ENCODE measurements around the gene DOHH. TPM values are rescaled to one million over a fixed set of nuclear protein-coding genes. Genes with fewer than 3 reads are reported as not detected.

The DOHH gene
- total RNA-seq, 1 experiment from 2014 or later, result 51.4 TPM

DNA sequence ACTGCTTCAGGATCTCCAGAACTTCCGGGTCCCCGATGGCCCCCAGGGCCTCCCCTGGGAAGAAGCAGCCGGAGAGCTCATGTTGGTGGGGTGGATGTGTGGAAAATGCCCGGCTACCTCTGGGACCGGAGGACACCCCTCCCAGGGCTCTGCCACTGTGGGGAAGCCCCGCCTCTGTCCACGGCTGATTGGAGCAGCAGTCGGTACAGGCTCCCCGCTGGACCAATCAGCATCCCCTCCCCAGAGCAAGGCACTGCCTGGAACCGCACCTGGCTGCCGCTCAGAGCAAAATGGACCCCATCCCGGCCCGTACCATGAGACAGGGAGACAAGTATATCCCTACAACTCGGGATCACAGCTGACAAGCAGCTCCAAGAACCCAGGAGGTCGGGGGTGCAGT is 6.4 kb downstream of the DOHH start:
- ChIA-PET POLR2A (ENCODE audit: unreplicated experiment) (no interaction called here), CTCF (no interaction called here)
- TF ChIP-seq EZH2phosphoT487 (IDR thresholded peaks at IDR 0.05; ENCODE audit: borderline replicate concordance, low read length), result no peak
- TF ChIP-seq, protein P1, sequence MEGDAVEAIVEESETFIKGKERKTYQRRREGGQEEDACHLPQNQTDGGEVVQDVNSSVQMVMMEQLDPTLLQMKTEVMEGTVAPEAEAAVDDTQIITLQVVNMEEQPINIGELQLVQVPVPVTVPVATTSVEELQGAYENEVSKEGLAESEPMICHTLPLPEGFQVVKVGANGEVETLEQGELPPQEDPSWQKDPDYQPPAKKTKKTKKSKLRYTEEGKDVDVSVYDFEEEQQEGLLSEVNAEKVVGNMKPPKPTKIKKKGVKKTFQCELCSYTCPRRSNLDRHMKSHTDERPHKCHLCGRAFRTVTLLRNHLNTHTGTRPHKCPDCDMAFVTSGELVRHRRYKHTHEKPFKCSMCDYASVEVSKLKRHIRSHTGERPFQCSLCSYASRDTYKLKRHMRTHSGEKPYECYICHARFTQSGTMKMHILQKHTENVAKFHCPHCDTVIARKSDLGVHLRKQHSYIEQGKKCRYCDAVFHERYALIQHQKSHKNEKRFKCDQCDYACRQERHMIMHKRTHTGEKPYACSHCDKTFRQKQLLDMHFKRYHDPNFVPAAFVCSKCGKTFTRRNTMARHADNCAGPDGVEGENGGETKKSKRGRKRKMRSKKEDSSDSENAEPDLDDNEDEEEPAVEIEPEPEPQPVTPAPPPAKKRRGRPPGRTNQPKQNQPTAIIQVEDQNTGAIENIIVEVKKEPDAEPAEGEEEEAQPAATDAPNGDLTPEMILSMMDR (conservative IDR thresholded peaks at IDR 0.05; ENCODE audit: low read depth, low read length), result no peak
- no peak for TF ChIP-seq EZH2 (IDR thresholded peaks at IDR 0.05; ENCODE audit: low read length, unreplicated experiment)
- BruUV-seq (replicated peaks), result no TSS peak
- no peak overlapping the region for H3K4me3 ChIP-seq (ENCODE audit: low read length)
- no peaks in the 10 kb centered on the region for H4K20me1 ChIP-seq (ENCODE audit: low read length)
- 0 out of 2 replicates have a peak, but pooled peaks cover 2% of the 10 kb centered on the region for H3K4me1 ChIP-seq (ENCODE audit: insufficient read depth, low read length)
- peak; percentile 50 for ATAC-seq
- H3K27me3 ChIP-seq (ENCODE audit: low read length), result no peaks in the 10 kb centered on the region
- no peaks in the 10 kb centered on the region for H3K9me3 ChIP-seq (ENCODE audit: low read length)
- H2AFZ ChIP-seq (ENCODE audit: low read length), result no peak overlapping the region
- no peaks in the 10 kb centered on the region for H3K9me2 ChIP-seq (replicated peaks; ENCODE audit: low read length)
- no peak overlapping the region for H3K4me2 ChIP-seq (ENCODE audit: low read length)
- H3F3A ChIP-seq (ENCODE audit: low read length, unreplicated experiment), result no peaks in the 10 kb centered on the region
- H3K27ac ChIP-seq (ENCODE audit: low read length), result no peak overlapping the region
- intact Hi-C loops (cut with micrococcal nuclease), result no loop called here
- DNase-seq, result no peak
- peaks cover 19% of the 10 kb centered on the region for H3K79me2 ChIP-seq (ENCODE audit: low read length)
- no peaks in the 10 kb centered on the region; the same call in 1 of the 2 replicates for H3K36me3 ChIP-seq (ENCODE audit: low read depth, low read length)
- no peak overlapping the region for H3K9ac ChIP-seq (ENCODE audit: low read length)

DNA sequence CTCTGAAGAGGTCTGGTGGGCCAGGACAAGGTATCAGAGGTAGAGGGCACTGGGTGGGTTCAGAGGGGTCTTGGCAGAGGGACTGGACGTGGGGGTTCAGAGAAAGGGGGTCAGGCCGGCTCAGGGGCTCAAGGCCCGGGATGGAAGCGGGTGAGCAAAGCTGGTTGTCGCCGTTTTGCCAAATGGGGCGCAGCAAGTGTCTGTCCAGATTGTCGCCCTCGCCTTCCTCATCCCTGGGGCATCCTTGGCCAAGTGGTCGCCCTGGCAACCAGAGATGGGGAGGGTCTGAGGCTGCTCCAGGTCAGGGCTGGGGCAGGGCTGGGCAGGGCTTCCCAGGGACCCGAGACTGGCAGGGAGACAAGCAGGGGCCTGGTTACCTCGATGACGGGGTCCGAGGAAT is 6.8 kb downstream of the DOHH start:
- Histone ChIP-seq H4K20me1 (ENCODE audit: low read length) (no peaks in the 10 kb centered on the region), H3K27ac (ENCODE audit: low read length) (no peak overlapping the region), H3K27me3 (ENCODE audit: low read length) (no peaks in the 10 kb centered on the region), H3K9me2 (replicated peaks; ENCODE audit: low read length) (no peaks in the 10 kb centered on the region), H3K36me3 (ENCODE audit: low read depth, low read length) (no peaks in the 10 kb centered on the region; the same call in 1 of the 2 replicates), H3K4me2 (ENCODE audit: low read length) (no peak overlapping the region), H3K4me3 (ENCODE audit: low read length) (no peak overlapping the region), H3K9ac (ENCODE audit: low read length) (no peak overlapping the region), H3F3A (ENCODE audit: low read length, unreplicated experiment) (no peaks in the 10 kb centered on the region), H3K4me1 (ENCODE audit: insufficient read depth, low read length) (no peaks in the 10 kb centered on the region), H3K79me2 (ENCODE audit: low read length) (peaks cover 15% of the 10 kb centered on the region), H3K9me3 (ENCODE audit: low read length) (no peaks in the 10 kb centered on the region), H2AFZ (ENCODE audit: low read length) (no peak overlapping the region)
- intact Hi-C loops (cut with micrococcal nuclease), result no loop called here
- ChIA-PET POLR2A (ENCODE audit: unreplicated experiment) (no interaction called here), CTCF (no interaction called here)
- DNase-seq (no peak), ATAC-seq (no peak)
- no TSS peak for BruUV-seq (replicated peaks)
- no peak for TF ChIP-seq EZH2phosphoT487 (IDR thresholded peaks at IDR 0.05; ENCODE audit: borderline replicate concordance, low read length)
- no peak for TF ChIP-seq EZH2 (IDR thresholded peaks at IDR 0.05; ENCODE audit: low read length, unreplicated experiment)
- TF ChIP-seq, protein P1 (conservative IDR thresholded peaks at IDR 0.05; ENCODE audit: low read depth, low read length), result no peak

DNA sequence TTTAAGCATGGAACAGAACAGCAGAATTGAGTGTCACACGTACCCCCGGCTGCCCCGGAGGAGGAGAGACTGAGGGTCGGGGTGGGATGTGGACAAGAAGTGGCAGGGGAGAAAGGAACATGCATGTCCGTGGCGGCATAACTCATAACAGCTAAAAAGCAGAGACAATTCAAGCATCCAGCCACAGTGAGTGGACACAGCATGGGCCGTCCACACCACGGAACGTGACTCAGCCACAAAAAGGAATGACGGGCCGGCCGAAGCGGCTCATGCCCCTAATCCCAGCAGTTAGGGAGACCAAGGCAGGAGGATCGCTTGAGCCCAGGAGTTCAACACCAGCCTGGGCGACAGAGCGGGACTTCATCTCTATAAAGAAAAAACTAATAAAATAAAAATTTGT is 7.6 kb downstream of the DOHH start:
- no peak overlapping the region for H2AFZ ChIP-seq (ENCODE audit: low read length)
- H3K27me3 ChIP-seq (ENCODE audit: low read length), result no peaks in the 10 kb centered on the region
- H4K20me1 ChIP-seq (ENCODE audit: low read length), result no peaks in the 10 kb centered on the region
- no TSS peak for BruUV-seq (replicated peaks)
- H3K4me2 ChIP-seq (ENCODE audit: low read length), result no peak overlapping the region
- H3K9ac ChIP-seq (ENCODE audit: low read length), result no peak overlapping the region
- H3K4me3 ChIP-seq (ENCODE audit: low read length), result no peak overlapping the region
- ChIA-PET POLR2A (ENCODE audit: unreplicated experiment) (no interaction called here), CTCF (no interaction called here)
- H3K9me3 ChIP-seq (ENCODE audit: low read length), result no peaks in the 10 kb centered on the region
- no peaks in the 10 kb centered on the region for H3K9me2 ChIP-seq (replicated peaks; ENCODE audit: low read length)
- no peaks in the 10 kb centered on the region for H3K4me1 ChIP-seq (ENCODE audit: insufficient read depth, low read length)
- H3K27ac ChIP-seq (ENCODE audit: low read length), result no peak overlapping the region
- H3F3A ChIP-seq (ENCODE audit: low read length, unreplicated experiment), result no peaks in the 10 kb centered on the region
- intact Hi-C loops (cut with micrococcal nuclease), result no loop called here
- peaks cover 8% of the 10 kb centered on the region for H3K79me2 ChIP-seq (ENCODE audit: low read length)
- TF ChIP-seq, protein P1 (conservative IDR thresholded peaks at IDR 0.05; ENCODE audit: low read depth, low read length), result no peak
- no peak for TF ChIP-seq EZH2phosphoT487 (IDR thresholded peaks at IDR 0.05; ENCODE audit: borderline replicate concordance, low read length)
- no peak for TF ChIP-seq EZH2 (IDR thresholded peaks at IDR 0.05; ENCODE audit: low read length, unreplicated experiment)
- ATAC-seq (no peak), DNase-seq (no peak)
- no peaks in the 10 kb centered on the region; the same call in 1 of the 2 replicates for H3K36me3 ChIP-seq (ENCODE audit: low read depth, low read length)

All from PC-3 (cell line).